Choroid plexus epithelial cell (primary cell): Measurements from ENCODE around the gene CDH20.

ENCODE experiments used
- DNase-seq: peaks from one replicate; pipeline ENCODE4 v3.0.0-alpha.2; 2010; ENCODE audit warnings: low read depth
- H3K4me3 ChIP-seq: 2 replicates; pipeline ENCODE4 v1.5.1; 2011; ENCODE audit warnings: low read depth, mild to moderate bottlenecking, control low read depth, low read length, moderate library complexity
- CTCF ChIP-seq: conservative IDR thresholded peaks from 2 replicates; pipeline ENCODE4 v1.5.1; 2011; ENCODE audit warnings: low read depth, mild to moderate bottlenecking, control low read depth, inconsistent platforms, low read length, moderate library complexity

Gene CDH20

GRCh38 chr18:61587865-61588264, 254.6 kb downstream of the CDH20 start:
- DNase-seq: no peak
- H3K4me3 ChIP-seq: no peak overlapping the region
- TF ChIP-seq CTCF: no peak

- DNase-seq: no peak
Measured at GRCh38 chr18:61589053-61589723, 256.0 kb downstream of the CDH20 start.

GRCh38 chr18:61589724-61590065, 256.5 kb downstream of the CDH20 start:
- DNase-seq: peak; percentile 79
- H3K4me3 ChIP-seq: no peak overlapping the region
- TF ChIP-seq CTCF: no peak

More at GRCh38 chr18:61589053-61589723, 256.0 kb downstream of the CDH20 start:
- no peak overlapping the region for H3K4me3 ChIP-seq
- no peak for TF ChIP-seq CTCF

GRCh38 chr18:61591253-61591652, 258.0 kb downstream of the CDH20 start:
- no peak overlapping the region for H3K4me3 ChIP-seq
- no peak for TF ChIP-seq CTCF
- DNase-seq: peak; percentile 67

- no peak for TF ChIP-seq CTCF
- H3K4me3 ChIP-seq: peak overlapping the region; percentile 1
- DNase-seq: no peak
Measured at GRCh38 chr18:61595615-61596251, 262.5 kb downstream of the CDH20 start.

- peak; percentile 53 for DNase-seq
- TF ChIP-seq CTCF: no peak
- no peak overlapping the region for H3K4me3 ChIP-seq
Measured at GRCh38 chr18:61596296-61596695, 263.1 kb downstream of the CDH20 start.

- DNase-seq: peak; percentile 49
- H3K4me3 ChIP-seq: no peak overlapping the region
- no peak for TF ChIP-seq CTCF
Measured at GRCh38 chr18:61597316-61597715, 264.1 kb downstream of the CDH20 start.
